GM19035 (cell line): ENCODE measurements around the gene RPS21.
A peak's percentile ranks its signal among the peaks of the same experiment; 100 is the strongest.

ENCODE experiments used
- ATAC-seq: cut with Tn5 transposase; IDR thresholded peaks from one replicate; pipeline ENCODE4 v1.9.1; 2021; ENCODE audit not compliant: unreplicated experiment

The RPS21 gene

DNA sequence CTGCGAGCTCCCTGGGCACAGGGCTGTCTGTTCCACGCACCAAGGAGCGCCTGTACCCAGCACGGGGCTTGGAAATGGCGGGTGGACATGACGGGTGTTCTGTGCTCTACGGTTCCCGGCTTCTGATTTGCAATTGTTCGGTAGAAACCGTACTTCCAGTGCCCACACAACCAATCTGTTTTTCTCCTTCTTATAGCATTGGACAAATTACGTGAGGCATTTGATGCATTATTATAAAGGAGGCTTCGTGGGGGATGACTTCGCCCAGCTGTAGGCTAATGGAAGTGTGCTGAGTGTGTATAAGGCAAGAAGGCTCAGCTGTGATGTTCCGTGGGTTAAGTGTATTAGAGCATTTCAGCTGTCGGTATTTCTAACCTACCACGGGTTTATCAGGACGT lies 9.8 kb upstream of the RPS21 start:
- ATAC-seq, result no peak

DNA sequence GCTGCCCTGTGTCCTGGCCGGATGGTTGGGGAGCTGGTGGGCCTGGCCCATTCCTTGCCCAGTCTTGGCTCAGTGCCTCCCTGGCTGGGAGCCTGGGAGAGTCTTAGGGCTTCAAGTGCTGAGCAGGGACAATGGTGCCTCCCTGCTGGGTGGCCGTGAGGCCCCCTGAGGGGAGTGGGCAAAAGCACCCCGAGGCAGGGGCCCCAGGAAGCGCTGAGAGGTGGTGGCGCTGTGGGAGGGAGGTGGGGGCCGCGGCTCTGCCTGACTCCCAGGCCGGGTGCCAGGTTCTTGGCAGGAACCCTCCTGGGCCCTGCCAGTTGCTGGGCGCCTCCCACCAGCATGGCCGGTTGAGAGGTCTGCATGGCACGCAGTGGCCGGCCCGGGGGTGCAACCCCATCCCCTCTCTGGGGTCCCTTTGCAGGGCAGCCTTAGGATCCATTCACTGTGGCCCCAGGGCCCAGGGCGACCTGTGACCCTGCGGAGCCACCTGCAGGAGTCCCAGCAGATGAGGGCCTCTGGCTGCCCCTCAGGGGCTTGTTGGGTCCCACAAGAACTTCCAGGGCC lies 9.2 kb upstream of the RPS21 start:
- ATAC-seq, result no peak

DNA sequence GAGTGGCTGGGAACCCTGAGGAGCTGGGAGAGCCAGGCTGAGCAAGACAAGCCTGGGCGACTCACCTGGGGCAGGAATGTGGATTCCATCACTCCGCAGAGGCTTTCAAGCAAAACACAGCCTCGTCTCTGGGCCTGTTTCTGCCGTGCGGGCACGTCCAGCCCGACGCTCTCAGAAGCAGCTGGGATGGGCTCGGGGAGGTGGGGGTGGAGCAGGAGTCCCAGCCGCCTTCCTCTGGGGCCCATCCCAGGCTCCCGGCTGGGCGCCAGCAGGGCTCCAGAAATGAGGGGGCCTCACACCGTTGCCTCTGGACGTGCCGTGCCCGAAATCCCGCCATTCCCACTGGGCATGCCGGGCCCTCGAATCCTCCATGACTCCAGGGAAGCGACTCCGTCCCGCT lies 8.7 kb upstream of the RPS21 start:
- ATAC-seq, result no peak

DNA sequence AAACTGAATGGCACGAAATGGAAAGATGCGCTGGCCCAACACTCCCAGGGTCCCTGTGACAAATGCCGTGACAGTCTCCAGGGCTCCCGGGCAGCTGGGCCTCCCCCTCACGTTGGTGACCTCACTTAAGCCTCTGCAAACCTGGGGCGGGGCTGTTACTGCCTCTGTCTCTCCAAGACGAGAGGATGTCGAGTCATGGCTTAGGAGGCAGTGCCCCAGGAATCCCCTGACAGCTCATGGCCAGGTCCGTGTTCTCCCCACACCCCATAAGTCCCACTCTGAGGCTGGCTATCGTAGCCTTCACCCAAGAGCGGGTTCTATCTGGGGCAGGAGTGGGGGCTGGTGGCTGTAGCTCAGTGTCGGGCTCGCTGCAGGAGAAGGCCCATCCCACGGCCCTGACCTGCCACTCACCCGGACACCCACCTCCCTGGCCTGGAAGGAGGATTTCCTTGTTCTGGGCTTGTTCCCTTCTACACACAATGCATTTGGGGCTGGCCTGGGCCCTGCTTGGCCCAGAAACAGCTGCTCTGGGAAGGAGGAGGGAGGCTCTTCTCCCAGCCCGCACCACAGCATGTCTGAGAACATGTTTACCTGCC lies 5.6 kb upstream of the RPS21 start:
- ATAC-seq, result no peak

DNA sequence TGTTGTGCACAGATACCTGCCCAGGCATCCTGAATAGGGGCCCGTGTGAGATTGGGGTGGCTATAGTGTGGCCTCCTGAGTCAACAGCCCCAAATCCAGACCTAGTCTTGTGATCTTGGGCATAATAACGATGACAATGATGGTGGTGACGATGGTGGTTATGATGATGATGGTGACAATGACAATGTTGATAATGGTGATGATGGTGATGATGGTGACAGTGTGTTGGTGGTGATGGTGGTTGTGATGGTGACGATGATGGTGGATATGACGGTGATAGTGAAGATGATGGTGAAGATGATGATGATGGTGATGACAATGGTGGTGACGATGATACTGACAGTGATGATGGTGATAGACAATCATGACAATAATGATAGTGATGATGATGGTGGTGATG lies 5.1 kb upstream of the RPS21 start:
- no peak for ATAC-seq

DNA sequence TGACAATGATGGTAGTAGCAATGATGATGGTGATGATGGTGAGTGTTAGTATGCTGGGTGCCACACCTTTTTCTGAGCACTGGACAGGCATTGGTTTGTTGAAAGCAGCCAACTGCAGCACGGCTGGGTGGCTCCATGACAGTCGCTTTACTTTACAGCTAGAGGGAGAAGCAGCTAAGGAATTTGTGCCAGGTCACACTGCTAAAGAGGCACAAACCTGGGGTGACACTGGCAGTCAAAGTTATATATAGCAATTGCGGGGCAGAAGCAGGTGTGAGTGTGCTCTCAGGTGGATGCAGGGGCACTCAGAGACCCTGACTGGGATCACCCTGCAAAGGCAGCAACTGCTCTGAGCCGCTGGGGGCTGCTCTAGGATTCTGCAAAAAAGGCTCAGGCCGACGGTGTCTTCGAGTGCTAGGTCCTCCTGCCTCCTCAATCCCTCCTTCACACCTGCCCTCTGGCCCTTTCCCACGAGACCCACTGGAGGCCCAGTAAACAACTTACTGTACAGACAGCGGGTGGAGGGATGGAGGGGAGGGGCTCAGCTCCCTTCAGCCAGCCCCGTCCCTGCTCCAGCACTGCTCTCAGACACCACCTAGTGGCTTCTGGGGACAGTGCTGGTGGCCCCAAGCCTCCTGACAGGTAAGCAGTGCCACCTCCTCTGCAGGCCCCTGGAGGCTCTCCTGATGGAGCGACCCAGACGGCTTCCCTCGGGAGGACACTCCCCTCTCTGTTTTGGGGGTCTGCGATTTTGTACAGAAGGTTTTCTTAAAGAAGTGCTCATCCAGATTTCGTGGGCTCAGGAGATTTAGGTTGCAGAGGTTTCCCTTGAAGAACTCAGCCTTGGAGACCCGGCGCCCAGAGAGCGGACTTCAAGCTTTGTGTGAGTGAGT lies 4.4 kb upstream of the RPS21 start:
- ATAC-seq, result peak; percentile 52

DNA sequence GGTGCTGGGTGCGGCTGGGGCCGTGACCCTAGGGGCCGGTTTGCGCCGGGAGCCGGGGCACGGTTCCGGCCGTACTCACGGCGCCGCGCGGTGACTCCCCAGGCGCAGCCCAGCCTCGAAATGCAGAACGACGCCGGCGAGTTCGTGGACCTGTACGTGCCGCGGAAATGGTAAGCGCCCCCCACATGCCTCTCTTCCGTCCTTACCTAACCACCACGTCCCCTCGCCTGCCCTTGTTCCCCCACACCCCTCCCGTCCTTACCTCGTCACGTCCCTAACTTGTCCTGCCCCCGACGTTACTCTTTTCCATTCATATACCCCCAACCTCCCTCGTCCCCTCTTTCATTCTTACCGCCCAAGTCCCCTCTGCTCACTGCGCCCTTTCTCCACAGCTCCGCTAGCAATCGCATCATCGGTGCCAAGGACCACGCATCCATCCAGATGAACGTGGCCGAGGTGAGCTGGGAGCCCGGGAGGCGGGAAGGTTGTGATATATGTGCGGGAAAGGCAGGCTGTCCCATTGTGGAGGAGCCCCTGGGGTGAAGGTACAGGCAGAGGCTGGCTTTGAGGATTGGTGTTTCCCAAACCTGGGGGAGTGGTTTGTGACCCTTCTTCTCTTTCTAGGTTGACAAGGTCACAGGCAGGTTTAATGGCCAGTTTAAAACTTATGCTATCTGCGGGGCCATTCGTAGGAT lies 463 bp downstream of the RPS21 start:
- no peak for ATAC-seq

DNA sequence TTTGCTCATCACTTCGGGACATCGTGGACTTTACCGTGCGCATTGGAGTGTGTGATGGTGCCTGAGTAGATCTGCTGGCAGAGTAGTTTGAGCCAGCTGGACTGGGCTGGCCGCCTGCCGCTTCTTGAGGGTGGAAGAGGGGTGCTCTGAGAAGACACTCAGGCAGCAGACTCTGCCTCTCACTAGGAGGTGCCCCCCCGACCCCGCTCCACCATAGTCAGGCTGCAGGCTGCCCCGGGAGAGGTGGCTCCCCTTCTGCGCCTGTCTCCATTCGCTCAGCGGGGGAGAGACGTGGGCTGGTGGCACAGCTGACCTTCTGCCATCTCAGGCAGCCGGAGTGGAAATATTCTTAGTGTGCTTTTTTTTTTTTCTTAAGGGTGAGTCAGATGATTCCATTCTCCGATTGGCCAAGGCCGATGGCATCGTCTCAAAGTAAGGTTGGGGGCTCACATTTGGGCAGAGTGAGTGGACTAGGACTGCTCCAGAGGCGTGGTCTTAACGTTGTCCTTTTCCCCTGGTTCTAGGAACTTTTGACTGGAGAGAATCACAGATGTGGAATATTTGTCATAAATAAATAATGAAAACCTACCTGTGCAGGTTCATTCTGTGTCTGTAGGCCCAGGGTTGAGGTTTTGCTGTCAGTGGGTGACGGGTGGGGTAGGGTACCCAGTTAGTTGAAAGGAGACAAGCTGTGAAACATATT lies 1.2 kb downstream of the RPS21 start:
- no peak for ATAC-seq

DNA sequence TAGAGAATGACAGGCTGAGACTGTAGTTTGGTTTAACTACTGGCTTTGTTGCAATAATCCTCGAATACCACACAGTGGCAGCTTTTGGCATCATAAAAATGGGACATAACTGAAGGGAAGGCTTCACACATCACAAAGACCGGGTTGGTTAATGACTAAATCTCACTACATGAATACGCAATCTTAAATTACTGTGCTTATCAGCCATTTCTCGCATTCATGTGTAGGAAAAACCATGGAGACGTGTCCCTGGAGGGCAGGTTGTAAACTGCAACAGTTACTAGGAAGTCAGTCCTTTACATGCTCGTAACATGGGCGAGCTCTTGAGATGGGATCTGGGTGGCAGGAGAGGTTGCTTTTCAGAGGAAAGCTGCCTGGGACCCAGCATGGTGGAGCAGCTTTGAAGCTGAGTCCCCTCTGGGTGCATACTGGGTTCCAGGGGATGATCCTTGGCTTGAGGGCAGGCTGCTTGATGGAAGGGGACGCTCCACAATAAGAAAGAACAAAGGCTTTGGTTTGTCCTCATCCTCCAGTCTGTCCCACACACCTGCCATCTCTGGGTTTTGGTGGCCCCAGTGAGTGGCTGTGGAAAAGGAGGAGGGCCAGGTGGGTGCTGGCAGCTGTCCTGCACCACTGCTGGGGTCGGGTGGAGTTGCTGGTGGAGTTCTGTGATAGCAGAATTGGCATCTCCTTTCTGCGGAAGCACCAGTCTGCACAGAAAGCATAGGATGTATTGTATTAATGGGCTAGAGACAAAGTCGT lies 2.1 kb downstream of the RPS21 start:
- no peak for ATAC-seq

DNA sequence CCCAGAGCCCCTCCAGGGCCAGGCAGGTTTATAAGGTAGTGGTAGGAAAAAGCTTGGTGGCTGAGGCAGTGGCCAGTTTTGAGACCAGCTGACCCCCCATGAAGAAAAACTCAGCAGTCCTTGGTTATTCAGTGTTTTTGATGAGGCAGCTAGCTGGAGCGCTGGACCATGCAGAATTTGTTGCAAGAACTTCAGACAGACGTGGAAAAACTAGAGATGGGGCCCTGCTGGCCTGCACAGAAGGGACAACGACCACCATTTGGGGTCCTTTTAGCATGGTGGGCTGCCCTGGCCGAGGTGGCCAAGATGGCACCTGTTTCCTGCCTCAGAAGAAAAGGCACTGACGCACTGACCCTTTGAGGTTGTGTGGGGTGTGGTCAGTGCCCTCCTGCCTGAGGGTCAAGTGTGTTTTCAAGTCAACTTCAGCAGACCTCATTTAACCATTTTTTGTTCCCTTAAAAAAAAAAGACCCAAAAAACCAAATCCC lies 2.7 kb downstream of the RPS21 start:
- no peak for ATAC-seq

DNA sequence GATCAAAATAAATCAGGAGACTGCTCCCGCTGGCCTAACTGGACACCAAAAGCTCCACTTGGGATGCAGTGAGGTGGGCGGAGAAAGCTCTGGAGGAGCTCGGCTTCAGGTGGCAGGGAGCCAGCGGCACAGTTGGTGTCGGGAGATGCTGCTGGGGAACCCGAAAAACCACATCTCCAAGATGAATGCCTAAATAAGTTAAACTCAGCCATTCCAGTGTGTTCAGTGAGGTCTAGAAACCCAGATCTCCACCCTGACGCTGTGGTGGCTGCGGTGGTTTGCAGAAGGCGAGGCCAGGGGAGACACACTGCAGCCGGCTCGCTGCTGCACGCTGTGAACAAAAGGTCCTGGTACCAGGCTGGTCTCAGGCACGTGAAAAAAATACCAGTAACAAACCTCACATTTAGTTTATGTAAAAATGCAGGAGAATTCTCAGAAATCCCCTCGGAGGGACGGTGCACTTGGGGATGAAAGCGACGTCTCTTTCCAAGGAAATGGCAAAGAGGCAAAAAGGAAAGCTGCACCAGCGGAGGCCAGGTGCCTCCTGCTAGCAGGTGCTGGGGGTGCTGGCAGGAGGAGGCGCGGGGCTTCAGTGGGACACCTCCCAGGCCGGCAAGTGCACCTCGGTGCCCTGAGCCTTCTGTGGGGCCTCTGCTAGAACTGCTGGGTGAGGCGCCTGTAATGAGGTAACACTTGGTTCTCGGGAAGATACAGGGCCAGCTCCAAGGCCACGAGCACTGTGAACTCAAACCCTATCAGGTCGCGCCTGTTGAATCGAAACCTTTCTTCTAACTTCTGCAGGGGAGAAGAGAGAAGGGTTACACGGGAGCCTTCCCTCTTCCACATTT lies 3.6 kb downstream of the RPS21 start:
- no peak for ATAC-seq

DNA sequence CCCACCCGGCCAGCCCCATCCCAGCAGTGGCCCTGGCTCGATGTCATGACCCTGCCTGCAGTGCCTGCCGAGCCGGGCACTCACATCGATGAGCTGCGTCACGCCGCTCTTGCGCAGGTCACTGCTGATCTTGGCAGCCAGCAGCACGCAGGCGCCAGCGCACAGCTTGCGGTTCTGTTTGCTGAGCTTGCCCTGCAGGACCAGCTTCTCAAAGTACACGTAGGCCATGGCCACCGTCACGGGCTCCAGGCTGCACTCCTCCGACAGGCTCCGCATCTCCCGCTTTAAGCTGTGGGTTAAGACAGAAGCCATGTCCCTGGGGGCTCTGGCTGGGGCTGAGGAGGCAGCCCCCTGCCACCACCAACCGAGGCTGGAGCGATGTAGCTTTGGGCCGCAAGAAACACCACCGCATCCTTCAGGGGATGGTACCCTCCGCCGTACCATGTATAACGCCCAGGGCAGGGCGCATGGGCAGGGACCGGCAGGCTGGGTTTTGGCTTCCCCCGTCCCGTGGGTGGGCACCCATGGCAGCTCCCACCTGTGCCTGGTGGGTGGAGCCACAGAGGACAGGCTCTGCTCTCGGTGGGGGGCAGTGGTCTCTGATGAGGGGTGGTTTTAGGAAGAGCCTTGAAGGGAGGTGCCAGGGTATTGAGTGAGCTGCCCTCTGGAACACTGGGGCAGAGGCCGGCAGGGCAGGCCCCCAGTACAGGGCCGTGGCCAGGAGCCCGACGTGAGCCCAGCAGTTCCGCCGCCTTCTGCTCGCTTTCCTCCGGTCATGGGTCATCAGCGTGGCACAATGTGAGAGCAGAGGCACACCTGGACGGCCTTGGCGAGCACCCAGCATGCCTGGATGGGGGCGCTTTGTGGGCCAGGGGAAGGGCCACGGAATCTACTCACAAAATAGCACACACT lies 4.5 kb downstream of the RPS21 start:
- no peak for ATAC-seq

DNA sequence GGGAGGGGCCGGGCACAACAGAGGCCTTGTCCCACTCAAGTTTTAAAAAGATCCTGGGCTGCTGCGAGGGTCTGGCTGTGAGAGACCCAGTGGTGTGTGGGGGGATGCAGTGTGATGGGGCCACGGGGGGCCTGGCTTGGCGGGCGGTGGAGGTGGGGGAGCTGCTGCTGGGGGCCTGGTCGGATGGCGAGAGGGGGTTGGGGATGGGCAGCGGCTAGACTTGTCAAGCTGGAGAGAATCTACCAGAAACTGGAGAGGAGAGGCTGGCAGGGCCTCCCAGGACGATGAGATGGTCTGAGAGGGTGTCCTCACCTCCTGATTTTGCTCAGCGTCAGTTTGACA lies 5.1 kb downstream of the RPS21 start:
- no peak for ATAC-seq

DNA sequence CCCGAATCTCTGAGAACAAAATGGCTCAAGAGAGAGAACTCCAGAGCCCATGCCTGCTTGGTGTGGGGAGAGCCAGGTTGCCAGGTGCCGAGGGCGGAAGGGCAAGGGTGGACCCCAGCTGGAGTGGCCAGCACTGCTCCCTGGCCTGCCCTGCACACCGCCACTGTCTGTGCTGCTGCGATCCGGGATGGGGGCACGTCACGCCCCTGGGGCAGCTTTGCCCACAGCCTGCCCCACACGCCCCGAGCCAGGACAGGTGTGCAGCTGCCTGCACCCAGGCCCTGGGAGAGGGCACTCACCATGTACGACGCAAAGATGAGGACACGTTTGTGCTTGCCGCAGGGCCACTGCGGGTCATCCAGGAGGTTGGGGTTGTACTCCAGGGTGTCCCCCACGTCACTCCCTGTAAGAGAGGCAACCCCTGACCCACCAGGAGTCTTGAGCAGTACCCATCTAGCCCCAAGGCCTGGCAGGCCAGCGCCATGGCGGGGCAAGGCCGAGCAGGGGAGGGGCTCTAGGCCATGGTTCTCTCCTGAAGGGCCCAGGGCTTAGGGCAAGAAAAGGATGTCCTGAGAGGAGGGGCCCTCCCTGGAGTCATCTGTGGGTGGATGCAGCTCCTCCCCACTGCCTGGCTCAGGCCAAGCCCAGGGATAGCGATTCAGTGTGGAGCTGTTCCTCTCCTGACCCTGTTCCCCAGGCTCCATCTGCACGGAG lies 5.9 kb downstream of the RPS21 start:
- no peak for ATAC-seq

DNA sequence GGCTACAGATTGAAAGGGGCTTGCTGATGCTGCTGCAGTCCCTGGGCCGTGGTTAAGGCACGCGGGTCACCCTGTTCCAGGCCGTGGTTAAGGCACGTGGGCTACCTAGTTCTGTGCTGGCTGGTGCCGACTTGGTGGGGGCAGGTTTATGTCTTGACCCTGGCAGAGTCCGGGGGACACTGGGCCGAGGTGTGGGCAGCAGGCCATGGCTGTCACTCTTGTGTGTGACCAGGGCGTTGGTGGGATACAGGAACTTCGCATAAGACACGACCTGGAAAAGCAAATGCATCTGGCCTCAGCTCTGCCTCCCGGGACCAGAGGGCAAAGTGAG lies 6.4 kb downstream of the RPS21 start:
- ATAC-seq, result no peak

DNA sequence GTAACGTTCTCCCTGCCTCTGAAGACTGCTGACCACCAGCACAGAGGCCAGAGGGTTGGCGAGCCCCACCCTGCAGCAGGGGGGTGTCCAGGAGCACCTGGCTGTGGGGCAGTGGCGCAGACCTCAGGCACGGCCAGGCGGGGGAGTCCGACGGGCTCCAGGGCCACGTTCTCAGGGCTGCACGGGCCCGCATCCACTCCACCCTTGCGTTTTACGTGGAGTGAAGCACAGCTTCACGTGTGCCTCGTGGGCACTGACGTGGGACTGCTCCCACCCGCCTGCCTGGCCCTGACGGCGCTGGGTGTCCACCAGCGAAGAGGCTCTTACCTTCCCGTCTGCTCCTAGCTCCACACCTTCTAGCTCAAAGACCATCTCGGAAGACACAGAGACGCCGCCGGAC lies 6.9 kb downstream of the RPS21 start:
- ATAC-seq, result no peak

DNA sequence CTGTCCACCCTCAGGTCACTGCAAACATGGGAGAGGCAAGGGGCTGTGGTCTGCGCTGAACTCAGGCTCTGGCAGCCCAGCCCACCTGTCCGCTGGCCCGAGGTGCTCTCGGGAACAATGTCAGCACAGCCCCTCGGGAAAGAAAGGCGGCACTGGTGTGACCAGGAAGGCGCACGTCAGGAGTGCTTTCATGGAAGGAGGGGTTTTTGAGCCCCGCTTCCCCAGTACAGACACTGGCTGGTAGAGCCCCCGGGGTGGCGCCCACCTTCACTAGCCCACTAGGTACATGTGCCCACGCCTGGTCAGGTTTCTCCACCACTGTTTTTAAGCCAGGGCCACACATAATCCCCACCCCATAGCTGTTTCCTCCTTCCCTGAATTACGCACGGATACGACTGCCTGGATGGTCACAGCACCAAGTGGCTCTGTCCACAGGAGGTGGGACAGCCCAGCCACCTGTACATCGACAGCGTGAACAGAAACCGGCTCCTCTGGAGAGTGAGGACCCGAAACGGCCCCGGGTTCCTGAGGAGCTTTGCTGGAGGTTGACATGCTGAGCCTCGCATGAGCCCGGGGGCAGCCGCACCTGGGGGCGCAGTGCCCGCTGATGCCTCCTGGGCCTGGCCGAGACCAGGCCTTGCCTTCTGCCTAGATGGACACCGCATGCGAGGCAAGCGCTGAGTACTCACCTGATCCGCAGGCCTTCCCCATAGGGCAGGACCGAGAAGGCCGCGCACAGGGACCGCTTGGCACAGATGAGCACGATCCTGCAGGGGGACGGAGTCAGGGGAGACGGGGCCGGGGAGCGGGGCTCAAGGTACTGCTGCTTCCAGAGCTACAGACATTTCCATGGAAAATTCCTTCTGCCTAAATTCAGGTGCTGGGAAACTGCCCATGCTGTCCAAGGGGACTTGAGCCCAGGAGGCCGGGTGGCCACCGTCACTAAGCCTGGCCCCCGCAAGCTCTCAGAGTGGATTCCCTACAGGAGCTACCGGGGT lies 7.6 kb downstream of the RPS21 start:
- no peak for ATAC-seq
